A204.1 (cell line): ENCODE results near the gene JARID2.

Experiments
- FAIRE-seq: peaks from 2 replicates; lab custom pipeline; 2012; peaks lifted over from hg19 to GRCh38; lab: Jason Lieb, UNC

JARID2 gene

DNA sequence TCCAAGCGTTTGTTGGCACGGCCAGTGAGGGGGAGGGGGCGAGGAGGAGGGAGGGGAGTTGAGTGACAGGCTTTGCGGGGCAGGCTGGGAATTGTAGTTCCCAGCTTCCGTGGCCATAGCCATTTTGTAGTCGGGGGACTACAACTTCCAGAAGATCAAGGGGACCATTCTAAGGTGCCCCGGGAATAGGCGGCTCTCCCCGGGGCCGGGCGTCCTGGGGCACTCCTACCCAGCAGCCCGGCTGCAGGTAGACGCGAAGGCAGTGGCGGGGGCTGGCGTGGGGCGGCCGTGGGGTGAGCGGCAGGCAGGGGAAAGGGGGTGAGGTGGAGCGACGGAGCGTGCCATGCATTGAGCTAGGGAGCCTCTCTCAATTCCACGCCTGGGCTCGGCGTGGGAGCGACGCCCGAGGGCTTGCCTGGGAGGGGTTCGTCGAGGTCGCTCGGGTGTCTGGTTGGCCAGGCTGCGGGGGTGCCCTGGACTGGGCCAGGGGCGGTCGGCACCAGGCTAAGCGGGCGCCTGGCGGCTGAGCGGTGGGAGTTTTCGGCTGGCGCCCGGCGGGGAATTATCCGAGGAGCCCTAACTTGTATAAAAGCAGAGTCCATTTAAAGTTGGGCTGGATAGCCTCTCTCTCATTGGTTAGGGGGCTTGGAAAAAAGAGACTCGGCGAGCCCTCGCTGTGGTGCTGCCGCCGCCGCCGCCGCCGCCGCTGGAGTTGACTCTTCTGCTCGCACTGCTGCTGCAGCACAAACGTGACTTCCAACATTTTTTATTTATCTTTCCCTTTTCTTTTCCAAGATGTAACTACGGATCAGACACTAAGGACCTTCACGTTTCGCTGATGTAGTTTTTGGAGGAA is at the start of gene JARID2:
Gene JARID2 (plus strand): TSS at position 709 of the 856 bp plus-strand sequence. CDS start 471 bp downstream, outside the sequence.
- FAIRE-seq, result no peak

DNA sequence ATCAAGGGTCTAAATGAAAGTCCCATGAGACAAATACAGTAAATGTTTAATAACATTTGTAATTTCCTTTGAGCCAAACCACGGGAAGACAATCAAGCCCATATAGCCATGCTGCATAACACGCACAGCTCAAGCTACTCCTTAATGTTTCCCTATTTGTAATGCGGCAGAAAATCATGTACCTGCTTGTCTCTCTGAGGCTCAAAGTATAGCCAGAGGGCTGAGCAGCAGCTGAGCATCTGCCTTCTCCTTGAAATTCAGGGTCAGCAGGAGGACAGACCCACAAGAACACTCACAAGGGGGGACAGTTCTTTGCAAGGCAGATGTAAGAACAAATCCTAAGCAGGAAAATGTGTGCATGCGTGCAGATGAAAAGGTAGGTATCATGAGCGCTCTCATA is 45.8 kb upstream of the JARID2 start:
- FAIRE-seq, result no peak

DNA sequence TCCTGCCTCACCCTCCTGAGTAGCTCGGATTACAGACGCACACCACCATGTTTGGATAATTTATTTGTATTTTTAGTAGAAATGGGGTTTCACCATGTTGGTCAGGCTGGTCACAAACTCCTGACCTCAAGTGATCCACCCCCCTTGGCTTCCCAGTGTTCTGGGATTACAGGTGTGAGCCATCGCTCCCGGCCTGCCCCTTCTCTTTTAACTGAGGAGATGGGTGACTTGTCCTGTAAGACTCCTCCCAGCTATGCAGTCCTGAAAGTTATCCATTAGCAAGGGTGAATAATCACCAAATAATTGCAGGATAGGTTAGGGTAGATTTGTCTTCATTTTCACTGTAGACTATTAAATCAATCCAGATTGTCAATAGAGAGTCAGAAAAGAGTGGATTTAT is 40.5 kb upstream of the JARID2 start:
- no peak for FAIRE-seq

DNA sequence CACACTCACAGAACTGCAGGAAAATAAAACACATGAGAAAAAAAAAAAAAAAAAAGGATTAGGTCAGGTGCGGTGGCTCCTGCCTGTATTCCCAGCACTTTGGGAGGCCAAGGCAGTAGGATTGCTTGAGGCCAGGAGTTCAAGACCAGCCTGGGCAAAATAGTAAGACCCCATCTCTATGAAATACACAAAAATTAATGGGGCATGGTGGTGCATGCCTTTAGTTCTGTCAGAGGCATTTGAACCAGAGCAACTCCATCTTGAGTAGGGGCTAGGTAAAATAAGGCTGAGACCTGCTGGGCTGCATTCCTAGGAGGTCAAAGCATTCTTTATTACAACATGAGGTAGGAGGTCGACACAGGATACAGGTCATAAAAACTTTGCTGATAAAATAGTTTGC is 39.0 kb upstream of the JARID2 start:
- no peak for FAIRE-seq

DNA sequence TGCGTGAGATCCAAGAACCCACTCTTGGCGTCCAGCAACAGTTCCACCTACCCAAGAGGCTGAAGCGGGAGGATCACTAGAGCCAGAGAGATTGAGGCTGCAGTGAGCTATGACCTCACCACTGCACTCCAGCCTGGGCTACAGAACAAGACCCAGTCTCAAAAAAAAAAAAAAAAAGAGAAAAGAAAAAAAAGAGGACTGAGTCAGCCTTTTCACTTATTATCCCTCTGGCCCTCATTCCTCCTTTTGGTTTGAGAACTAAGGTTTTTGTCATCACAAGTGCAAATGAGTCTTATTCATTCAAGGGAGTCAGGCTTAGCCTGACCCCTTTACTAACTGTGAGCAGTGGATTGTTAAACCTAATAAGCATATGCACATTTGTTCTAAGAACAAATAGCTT is 37.9 kb upstream of the JARID2 start:
- no peak for FAIRE-seq

DNA sequence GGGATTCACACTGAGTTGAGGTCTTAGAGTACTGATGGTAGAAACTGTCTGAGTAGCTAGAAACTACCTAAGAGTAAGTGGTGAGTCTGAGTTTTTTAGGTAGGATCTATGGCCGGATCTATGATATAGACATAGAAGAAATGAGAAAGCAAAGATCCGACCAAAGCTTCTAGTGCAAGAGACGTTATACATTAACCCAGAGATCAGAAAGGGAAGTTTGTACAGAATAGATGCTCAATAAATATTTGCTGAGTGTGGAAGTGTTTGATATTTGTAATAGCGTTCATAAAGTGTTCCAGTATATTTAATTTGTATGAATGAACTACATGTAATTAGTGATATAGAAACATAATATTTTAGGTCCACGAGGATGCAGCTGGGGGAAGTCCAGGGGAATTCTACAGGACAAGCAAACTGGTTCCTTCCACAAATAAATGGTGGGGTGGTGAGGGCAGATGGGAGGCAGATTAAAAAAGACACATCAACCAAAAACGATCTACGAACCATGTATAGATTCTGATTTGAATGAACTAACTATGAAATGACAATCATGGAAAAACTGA is 31.9 kb upstream of the JARID2 start:
- FAIRE-seq, result no peak

DNA sequence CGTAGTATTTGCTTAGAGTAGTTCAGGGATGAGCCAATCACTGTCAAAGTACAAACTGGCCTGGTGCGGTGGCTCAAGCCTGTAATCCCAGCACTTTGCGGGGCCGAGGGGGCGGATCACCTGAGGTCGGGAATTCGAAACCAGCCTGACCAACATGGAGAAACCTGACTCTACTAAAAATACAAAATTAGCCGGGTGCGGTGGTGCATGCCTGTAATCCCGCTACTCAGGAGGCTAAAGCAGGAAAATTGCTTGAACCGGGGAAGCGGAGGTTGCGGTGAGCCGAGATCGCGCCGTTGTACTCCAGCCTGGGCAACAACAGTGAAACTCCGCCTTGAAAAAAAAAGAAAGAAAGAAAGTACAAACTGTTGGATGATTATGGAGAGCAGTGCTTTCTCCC is 27.5 kb upstream of the JARID2 start:
- FAIRE-seq, result no peak

DNA sequence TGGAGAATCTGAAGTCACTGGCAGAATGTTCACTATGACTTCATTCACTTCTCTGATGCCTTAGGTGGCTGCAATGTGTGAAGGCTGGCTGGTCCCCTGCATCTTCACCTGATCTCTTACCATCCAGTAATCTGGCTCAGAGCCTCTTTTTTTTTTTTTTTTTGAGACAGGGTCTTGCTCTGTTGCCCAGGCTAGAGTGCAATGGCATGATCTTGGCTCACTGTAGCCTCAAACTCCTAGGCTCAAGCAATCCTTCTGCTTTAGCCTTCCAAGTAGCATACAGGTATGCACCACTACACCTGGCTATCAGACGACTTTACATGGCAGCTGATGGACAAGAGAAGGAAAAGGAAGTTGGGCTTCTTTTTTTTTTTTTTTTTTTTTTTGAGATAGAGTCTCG is 25.8 kb upstream of the JARID2 start:
- FAIRE-seq, result no peak

DNA sequence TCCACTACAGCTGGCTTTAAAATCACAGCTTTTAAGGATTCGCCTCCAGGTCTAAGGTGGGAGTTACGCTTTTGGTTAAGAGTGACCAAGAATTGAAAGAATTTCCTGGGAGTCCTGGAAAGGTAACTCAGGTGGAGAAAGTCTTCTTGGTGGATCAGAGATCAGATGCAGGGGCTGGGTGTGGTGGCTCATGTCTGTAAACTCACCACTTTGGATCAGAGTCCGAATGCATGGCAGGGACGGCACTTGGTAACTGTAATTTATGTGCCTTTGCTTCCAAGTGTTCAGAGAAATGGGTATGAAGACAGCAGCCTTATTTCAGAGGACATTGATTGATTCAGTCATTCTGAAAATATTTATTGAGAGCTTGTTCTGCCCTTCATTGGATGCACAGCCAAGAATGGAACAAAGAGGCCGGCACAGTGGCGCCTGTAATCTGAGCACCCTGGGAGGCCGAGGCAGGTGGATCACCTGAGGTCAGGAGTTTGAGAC is 18.0 kb upstream of the JARID2 start:
- no peak for FAIRE-seq

DNA sequence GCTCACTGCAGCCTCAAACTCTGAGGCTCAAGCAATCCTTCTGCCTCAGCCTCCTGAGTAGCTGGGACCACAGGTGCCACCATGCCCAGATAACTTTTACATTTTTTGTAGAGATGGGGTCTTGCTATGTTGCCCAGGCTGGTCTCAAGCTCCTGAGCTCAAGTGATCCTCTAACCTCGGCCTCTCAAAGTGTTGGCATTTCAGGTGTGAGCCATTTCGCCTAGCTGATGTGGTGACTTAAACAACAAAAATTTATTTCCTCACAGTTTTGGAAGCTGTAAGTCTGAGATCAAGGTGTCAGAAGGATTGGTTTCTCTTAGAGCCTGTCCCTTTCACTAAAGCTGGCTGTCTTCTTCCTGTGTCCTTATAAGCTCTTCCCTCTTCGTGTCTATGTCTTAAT is 15.0 kb upstream of the JARID2 start:
- FAIRE-seq, result no peak

DNA sequence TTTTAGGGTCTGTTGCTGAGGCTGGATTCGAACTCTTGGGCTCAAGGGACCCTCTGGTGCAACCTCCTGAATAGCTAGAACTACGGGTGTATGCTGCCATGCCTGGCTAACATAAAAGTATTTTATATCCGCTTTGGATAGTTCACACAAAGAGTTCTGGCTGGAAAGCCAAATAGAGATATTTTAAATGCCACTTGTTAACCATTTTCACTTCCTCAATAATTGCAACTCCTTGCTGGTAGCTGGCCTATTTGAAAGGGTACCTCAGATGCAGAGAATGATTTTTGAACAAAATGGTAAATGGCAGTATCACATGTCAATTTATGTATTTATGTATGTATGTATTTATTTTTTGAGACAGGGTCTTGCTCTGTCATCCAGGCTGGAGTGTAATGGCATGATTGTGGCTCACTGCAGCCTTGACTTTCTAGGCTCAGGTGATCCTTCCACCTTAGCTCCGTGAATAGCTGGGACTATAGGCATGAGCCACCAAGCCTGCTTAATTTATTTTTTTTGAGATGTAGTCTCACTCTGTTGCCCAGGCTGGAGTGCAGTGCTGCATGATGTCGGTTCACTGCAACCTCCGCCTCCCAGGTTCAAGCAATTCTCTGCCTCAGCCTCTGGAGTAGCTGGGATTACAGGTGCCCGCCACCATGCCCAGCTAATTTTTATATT is 12.9 kb upstream of the JARID2 start:
- FAIRE-seq, result no peak

DNA sequence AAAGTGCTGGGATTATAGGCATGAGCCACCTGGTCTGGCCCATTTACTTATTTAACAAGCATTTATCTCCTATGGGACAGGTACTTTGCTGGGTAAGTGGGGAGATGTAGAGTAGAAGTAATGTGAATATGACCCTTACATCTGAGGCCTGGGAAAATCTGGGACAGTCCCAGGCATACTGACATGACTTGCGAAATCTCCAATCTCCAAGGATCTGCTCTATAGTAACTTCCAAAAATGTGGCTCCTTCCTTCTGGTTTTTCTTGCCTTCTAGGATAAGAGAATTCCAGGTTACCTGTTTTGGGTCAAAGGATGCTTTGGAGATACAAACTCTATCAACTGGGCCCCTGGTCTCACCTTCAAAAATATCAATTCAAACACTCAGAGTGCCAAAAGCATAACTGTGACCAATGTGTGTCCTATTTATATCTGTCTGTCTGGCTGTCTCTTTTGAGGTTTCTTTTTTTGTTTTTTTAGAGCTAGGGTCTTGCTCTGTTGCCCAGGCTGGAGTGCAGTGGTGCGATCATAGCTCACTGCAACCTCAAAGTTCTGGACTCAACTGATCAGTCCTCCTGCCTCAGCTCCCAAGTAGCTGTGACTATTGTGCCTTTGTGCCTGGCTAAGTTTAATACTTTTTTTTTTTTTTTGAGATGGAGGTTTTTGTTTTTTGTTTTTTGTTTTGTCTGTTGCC is 11.7 kb upstream of the JARID2 start:
- FAIRE-seq, result no peak

DNA sequence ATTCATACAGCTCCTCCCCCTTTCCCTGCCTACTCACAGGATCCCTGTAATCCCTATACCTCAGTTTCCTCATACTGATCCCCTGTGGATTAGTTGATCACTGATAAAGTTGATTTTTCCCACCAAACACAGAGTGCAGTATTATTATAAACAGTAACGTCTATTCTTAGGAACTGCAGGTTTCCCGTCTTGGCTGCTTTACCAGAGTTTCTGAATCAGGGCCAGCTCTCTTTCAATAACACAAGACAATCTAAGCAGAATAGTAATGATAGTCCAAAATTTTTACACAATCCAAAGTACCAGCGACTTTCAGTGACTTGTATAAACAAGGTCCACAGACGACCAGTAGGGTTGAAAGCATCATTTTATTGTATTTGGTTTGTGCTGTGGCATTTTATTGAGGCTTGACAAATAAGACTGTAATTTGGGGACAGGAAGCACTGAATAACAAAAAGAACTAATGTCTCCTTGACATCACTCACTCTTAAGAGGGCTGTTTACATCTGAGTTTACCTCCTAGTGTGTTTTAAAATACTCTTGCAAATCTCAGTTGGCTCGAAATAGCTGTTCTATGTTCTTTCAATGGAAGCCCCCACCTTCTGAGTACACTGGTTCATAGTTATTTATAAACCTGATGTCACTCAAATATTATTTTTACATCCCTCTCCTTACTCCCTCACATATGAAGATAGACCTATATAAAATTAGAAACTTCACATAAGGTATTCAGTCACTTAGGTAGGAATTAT is 6.1 kb upstream of the JARID2 start:
- no peak for FAIRE-seq

DNA sequence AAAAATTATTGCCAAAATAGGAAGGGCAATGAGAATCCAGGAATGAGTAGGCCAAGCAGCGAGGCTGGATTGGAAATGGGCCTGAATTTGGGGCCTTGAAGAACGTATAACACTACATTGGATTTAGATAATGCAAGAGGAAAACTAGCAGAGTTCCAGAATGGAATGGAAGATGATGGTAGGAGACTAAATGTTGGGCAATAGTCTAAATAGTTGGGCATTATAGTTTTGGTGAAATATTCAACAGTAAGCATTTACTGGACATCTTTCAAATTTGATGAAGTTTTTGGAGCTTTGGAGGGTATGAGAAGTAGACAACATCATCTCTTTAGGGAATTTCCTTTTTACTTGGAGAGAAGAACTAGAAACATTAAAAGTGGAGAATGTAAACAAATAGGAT is 3.4 kb upstream of the JARID2 start:
- FAIRE-seq, result no peak

DNA sequence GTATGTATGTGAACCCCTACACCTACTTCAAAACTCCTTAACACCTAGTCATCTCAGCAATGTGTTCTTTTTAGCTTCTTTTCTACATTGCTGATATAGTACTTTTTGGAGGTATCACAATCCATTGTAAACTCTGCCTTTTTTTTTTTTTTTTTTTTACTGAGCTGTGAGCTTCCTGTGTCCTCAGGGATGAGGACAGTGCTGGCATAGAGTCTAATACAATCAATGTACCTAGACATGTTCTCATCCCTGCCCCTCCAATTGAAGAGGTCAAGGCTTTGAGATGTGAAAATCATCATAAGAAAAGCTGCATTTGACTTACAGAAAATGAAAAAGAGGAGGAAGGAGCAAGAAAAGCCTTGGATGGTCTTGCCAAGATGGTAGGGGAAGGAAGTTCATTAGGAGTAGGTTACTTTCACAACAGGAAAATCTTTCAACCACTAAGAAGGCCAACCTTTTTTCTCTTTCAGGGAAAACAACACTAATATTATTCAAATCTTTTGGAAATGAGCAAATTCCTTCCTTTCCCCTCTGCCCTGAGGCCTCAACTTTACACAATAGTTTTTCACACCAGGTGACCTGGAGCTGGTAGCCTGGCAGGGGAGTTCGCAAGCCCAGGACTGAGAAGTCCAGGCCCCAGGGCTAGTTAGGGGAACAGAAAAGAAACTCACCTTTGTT is 2.8 kb upstream of the JARID2 start:
- no peak for FAIRE-seq

DNA sequence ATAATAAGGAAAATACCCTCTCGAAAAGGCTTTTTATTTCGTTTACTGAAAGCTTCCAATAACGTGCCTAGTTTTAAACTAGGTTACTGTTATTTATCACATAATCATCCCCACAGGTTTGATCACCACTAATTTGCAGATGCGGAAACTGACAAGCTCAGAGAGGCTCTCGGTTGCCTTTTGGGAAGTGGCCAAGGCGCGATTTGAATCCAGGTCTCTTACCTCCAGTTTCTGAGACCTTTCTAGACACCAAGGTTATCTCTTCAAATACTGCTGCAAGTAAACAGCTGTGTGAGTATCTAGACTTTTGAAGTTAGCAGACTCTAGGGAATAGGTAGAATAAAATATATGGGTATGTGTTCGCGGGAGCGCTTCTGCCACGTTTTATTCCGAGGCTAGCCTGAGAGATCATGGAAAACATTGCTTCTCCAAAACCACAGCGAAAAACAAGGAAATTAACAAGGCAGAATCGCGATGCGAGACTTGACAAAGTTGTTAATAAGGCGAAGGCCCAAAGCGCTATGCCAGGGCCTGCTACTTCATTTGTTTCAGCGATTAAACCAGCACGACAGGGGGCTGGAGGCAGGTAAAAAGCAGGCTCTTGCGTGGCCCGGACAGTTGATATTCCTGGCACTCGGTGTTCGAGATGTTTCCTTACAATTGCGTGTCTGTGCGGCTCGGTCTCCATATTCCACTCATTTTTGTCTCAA is 1.8 kb upstream of the JARID2 start:
- no peak for FAIRE-seq

DNA sequence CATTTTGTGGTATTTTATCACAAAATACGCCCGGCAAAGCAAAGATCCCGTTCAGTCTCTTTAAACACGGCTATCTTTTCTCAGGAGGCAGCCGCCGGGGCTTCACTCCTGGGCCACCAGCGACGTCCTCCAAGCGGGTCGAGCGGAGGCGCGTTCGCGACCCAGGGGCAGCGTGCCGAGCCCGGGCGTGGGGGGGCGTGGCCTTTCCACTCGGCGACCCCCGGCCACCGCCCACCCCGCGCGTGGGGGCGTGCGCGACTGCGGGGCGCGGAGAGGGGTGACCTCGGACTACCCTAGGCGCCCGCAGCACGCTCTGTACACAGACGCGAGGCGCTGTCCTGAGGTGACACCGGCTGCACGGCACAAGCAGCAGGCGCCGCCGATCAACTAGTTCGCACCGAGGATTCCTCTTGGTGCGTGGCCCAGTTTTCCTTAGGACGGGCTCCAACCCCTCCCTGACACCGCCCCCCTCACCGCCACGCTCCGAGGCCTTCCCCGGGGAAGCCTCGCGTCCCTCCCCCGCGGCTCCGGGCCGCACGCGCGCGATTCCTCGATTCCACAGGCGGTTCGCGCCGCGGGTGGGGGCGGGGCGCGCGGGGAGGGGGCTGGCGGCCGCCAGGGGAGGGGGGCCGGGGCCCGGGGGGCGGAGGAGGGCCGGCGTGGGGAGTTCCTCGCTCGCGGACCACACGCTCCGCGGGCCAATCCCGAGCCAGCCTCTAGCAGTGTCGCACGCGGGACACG is 1.1 kb upstream of the JARID2 start:
- FAIRE-seq, result no peak

DNA sequence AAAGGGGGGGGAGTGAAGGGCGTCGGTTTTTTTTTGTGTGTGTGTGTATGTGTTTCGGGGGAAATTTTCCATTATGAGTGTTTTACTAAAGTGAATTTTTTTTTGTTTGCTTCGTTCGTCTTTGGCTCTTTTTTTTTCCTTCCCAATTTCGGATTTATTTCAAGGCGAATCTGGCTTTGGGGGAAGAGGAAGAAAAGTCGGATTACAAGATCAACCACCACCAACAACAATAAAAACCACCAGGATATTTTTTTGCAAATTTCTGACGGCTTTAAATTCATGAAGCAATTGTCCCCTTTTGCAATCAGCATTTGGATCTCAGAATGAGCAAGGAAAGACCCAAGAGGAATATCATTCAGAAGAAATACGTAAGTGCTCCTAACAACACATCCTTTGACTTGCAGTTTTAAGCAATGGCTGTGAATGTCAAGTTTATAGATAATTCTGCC is 372 bp downstream of the JARID2 start:
- FAIRE-seq, result no peak

DNA sequence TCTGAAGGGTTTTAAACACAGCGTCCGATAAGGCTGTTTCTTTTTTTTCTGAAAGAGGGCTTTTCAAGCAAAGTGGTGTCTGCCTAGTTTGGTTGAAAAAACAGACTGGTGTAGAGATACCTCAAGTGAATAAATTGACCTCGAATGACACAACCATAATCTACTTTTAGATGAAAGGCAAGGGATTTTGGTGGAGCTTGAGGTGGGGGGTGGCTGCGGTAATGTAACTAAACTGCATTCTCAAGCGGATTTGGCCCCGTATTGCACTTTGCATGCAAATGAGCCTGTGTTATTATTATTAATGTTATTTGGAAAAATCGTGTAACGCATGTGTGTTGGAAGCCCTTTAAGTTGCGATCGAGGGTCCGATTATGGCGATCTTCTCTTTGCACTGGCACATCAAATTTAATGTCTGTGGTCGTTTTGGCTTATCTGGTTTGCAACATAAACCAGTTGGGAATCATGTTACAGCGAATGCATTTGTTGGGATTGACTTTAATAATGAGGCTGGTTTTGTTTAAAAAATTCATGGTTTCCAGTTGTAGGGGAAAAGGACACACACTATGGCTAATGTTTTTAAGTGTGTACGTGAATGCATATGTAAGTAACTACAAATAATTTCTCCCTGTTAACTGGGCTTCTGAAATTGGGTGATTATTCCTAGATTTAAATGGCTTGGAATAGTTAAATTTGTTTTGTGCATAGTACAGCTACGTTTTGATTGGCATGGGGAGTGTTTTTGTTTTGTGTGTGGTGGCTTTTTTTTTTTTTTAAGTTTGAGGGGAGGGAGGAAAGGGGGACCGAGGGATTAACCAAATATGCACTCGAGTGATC is 1.0 kb downstream of the JARID2 start:
- no peak for FAIRE-seq
